Thymus (tissue), 11 donors: ENCODE data around the gene MARCHF3. TPM values are rescaled to one million over a fixed set of nuclear protein-coding genes. Genes with fewer than 3 reads are reported as not detected.
"Not testable (repeated sequence)": the region's sequence is repeated elsewhere in the genome, so short reads cannot be mapped to it uniquely, and the experiment has no call there.

Experiments used
- DNase-seq, 9 donors: peaks; one replicate each; pipeline ENCODE4 v3.0.0-alpha.2; 2013; ENCODE audit warnings: low spot score in 9 of 9, low read depth in 6 of 9, missing footprints in 1 of 9
- H3K27ac ChIP-seq, 2 donors: one replicate each; pipeline ENCODE4 v1.5.1; 2013; ENCODE audit warnings: control low read depth in 1 of 2, low read depth in 1 of 2, low read length in 1 of 2, mild to moderate bottlenecking in 1 of 2, moderate library complexity in 1 of 2
- H3K27me3 ChIP-seq, 2 donors: one replicate each; pipeline ENCODE4 v1.5.1; 2013; ENCODE audit warnings: low read length in 1 of 2; ENCODE audit not compliant: control insufficient read depth in 2 of 2, insufficient read depth in 1 of 2
- H3K36me3 ChIP-seq, 2 donors: one replicate each; pipeline ENCODE4 v1.5.1; 2013; ENCODE audit warnings: low read length in 1 of 2, mild to moderate bottlenecking in 1 of 2, moderate library complexity in 1 of 2; ENCODE audit not compliant: control insufficient read depth in 2 of 2, insufficient read depth in 2 of 2
- H3K4me1 ChIP-seq, 2 donors: one replicate each; pipeline ENCODE4 v1.5.1; 2013; ENCODE audit warnings: low read length in 2 of 2; ENCODE audit not compliant: control insufficient read depth in 2 of 2, insufficient read depth in 2 of 2
- H3K4me3 ChIP-seq, 2 donors: one replicate each; pipeline ENCODE4 v1.5.1; 2013; ENCODE audit warnings: low read length in 2 of 2, control low read depth in 1 of 2, mild to moderate bottlenecking in 1 of 2
- H3K9me3 ChIP-seq, 2 donors: one replicate each; pipeline ENCODE4 v1.5.1; 2013; ENCODE audit warnings: low read length in 1 of 2, mild to moderate bottlenecking in 1 of 2; ENCODE audit not compliant: control insufficient read depth in 2 of 2, insufficient read depth in 1 of 2
- WGBS: extraction: QIAGEN DNeasy Blood & Tissue Kit; methylation state at CpG from one replicate; pipeline ENCODE4 v1.1.7; 2013; 5-methylcytosine and 5-hydroxymethylcytosine counted together
- polyA plus RNA-seq: library from polyadenylated mRNA; stranded (reverse); fragments of 200-250 nt; gene quantifications from one replicate; pipeline ENCODE4 v1.2.3, GENCODE V29; 2013
- total RNA-seq: library from RNA; stranded (reverse); fragments of 120-200 nt; gene quantifications from one replicate; pipeline ENCODE4 v1.2.4, GENCODE V29; 2013
- donor health status: healthy.

Gene MARCHF3
- total and polyA plus RNA-seq, 2 donors = 5.0 to 5.1 TPM

DNA sequence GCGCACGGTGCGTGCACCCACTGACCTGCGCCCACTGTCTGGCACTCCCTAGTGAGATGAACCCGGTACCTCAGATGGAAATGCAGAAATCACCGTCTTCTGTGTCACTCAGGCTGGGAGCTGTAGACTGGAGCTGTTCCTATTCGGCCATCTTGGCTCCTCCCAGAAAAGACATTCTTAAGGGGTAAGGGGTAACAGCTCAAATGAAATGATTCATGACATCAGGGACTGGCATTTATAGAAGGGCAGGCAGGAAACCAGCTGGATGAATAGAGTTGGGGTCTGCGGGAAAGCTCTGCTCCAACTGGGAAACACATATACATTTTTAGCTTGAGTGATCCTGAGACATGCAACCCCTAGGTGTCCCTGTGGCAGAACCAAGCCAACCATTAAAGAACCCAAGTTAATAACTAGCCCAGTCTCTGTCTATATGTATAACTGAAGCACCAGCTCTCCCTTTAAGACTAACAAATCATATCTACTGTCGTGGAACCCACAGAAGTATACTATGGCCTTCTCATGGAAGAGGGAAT lies 134.1 kb downstream of the MARCHF3 start:
- Histone ChIP-seq H3K27me3 (no peaks in the 10 kb centered on the region), H3K4me1 (no peaks in the 10 kb centered on the region), H3K36me3 (no peaks in the 10 kb centered on the region), H3K4me3 (no peak overlapping the region), H3K9me3 (no peaks in the 10 kb centered on the region), H3K27ac (no peak overlapping the region)
- no peak for DNase-seq
- 95% methylated on average over 9 of the region's 9 CpGs for WGBS

DNA sequence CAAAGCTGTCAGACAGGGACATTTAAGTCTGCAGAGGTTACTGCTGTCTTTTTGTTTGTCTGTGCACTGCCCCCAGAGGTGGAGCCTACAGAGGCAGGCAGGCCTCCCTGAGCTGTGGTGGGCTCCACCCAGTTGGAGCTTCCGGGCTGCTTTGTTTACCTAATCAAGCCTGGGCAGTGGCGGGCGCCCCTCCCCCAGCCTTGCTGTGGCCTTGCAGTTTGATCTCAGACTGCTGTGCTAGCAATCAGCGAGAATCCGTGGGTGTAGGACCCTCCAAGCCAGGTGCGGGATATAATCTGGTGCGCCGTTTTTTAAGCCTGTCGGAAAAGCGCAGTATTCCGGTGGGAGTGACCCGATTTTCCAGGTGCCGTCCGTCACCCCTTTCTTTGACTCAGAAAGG lies 134.6 kb downstream of the MARCHF3 start:
- not testable (repeated sequence) for H3K27me3 ChIP-seq, H3K4me3 ChIP-seq, H3K27ac ChIP-seq, H3K36me3 ChIP-seq, H3K9me3 ChIP-seq, H3K4me1 ChIP-seq, DNase-seq
- 94% methylated on average over 14 of the region's 14 CpGs for WGBS

DNA sequence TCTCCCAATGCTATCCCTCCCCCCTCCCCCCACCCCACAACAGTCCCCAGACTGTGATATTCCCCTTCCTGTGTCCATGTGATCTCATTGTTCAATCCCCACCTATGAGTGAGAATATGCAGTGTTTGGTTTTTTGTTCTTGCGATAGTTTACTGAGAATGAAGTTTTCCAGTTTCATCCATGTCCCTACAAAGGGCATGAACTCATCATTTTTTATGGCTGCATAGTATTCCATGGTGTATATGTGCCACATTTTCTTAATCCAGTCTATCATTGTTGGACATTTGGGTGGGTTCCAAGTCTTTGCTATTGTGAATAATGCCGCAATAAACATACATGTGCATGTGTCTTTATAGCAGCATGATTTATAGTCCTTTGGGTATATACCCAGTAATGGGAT lies 139.9 kb downstream of the MARCHF3 start:
- WGBS = 97% methylated on average over 2 of the region's 2 CpGs
- DNase-seq, H3K4me1 ChIP-seq, H3K9me3 ChIP-seq, H3K27ac ChIP-seq, H3K36me3 ChIP-seq, H3K4me3 ChIP-seq, H3K27me3 ChIP-seq: not testable (repeated sequence)

DNA sequence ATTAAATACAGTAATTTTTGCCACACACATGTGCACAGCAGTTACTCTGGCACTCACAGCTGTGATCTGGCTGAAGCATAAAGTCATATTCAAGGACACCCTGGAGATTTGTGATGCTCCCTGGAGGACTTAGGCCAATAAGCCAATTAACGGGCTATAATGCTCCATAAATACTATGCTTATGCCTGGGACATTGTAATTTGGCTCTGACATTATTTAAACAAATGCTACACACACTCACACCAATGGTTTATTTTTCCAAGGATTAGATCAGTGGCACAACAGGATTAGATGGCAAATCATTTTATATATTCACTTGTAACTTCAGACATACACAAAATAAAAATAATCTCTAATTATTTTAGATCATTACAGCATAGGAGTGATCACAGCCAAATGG lies 142.2 kb downstream of the MARCHF3 start:
- 97% methylated on average over 1 of the region's 1 CpG for WGBS
- H3K9me3 ChIP-seq = no peaks in the 10 kb centered on the region
- no peaks in the 10 kb centered on the region for H3K4me1 ChIP-seq
- H3K36me3 ChIP-seq = no peaks in the 10 kb centered on the region
- no peak overlapping the region for H3K27ac ChIP-seq
- no peak overlapping the region for H3K4me3 ChIP-seq
- no peak for DNase-seq
- no peaks in the 10 kb centered on the region for H3K27me3 ChIP-seq

DNA sequence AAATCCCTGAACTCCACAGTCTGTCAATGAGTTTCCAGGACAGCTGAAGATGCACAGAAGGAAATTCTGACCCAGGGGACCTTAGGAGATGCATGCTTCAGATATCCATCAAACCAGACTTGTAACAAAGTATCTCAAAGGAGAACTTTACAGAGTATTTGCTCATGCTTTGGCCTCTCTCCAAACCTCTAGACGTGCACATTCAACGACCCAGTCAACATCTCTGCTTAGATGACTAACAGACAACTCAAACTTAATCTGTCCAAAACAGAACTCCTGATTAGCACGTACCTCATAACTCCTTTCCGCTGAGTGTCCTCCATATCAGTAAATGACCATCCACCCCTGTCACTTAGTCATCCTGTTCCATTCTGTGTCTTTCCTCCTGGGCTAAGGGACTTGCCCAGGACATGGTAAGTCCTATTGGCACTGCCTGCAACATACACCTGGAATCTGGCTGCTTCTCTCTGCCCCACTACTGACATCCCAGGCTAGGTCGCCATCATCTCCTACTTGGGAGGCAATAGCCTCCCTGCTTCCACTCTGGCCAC lies 146.0 kb downstream of the MARCHF3 start:
- no peaks in the 10 kb centered on the region for H3K27me3 ChIP-seq
- no peak for DNase-seq
- no peaks in the 10 kb centered on the region for H3K36me3 ChIP-seq
- no peaks in the 10 kb centered on the region for H3K9me3 ChIP-seq
- H3K4me1 ChIP-seq = no peaks in the 10 kb centered on the region
- H3K27ac ChIP-seq = no peak overlapping the region
- no peak overlapping the region for H3K4me3 ChIP-seq
- WGBS = 90% methylated on average over 5 of the region's 5 CpGs

GRCh38 chr5:126883564-126884245 lies 146.7 kb downstream of the MARCHF3 start:
- H3K36me3 ChIP-seq = no peaks in the 10 kb centered on the region
- H3K27ac ChIP-seq = no peak overlapping the region
- H3K4me1 ChIP-seq = no peaks in the 10 kb centered on the region
- WGBS = 96% methylated on average over 2 of the region's 2 CpGs
- no peak for DNase-seq
- H3K4me3 ChIP-seq = no peak overlapping the region
- no peaks in the 10 kb centered on the region for H3K27me3 ChIP-seq
- H3K9me3 ChIP-seq = no peaks in the 10 kb centered on the region

DNA sequence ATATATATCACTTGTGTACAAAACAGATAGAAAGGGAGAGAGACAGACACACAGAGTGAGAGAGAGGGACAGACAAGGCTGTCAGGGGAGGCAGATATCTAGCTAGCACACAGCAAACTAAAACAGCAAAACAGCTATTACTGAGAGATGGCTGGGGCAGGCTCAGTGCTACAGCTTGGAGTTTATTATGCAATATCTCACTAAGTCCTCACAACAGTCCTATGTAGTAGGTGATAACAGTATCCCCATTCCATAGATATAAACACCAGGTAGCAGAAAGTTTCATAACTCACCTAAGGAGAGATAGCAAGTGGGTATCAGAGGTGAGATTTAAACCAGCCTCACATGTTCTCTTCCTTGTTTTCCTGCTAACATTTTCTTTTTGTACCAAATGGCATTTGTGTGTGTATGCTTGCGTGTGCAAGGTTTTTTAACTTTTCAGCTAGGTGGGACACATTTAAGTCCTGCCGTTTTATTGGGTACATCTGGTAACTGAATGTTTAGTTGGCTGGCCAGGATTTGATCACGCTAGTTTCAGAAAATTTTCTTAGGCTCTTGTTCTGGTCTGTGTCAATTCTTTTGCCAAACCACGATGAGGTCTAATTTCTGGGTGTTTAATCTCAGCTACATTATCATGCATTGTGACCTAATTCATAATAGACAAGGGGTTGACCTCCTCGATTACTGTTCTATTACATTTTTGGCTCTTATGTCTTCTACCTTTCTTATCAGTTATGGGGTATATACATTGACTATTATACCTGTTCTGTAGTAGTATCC lies 148.3 kb downstream of the MARCHF3 start:
- H3K4me3 ChIP-seq = no peak overlapping the region
- no peak for DNase-seq
- H3K27ac ChIP-seq = no peak overlapping the region
- H3K9me3 ChIP-seq = no peaks in the 10 kb centered on the region
- WGBS = 96% methylated on average over 5 of the region's 5 CpGs
- no peaks in the 10 kb centered on the region for H3K36me3 ChIP-seq
- H3K4me1 ChIP-seq = no peaks in the 10 kb centered on the region
- no peaks in the 10 kb centered on the region for H3K27me3 ChIP-seq

GRCh38 chr5:126878634-126879033 lies 151.7 kb downstream of the MARCHF3 start:
- H3K9me3 ChIP-seq = no peaks in the 10 kb centered on the region
- WGBS = 97% methylated on average over 4 of the region's 4 CpGs

DNA sequence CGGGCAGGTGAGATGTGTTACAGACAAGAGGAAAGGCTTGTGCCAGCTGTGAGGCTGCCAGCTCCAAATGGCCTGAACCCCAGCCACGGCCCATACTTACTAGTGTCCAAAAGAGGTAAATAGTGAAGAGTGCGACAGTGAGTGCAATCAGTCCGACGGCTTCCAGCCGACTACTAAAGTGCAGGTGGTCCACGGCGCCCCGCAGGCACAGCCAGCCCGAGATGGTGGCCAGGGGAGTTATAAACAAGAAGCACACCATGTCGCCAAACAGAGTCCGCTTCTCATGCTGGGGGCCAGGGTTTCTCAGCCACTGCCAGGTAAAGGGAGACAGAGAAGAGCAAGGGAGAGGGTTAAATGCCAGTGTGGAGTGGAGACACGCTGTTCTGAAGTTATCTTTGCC lies 152.3 kb downstream of the MARCHF3 start:
- H3K27me3 ChIP-seq = no peaks in the 10 kb centered on the region
- DNase-seq = no peak
- no peak overlapping the region for H3K27ac ChIP-seq
- no peaks in the 10 kb centered on the region for H3K9me3 ChIP-seq
- WGBS = 97% methylated on average over 13 of the region's 13 CpGs
- H3K4me1 ChIP-seq = no peaks in the 10 kb centered on the region
- no peaks in the 10 kb centered on the region for H3K36me3 ChIP-seq
- H3K4me3 ChIP-seq = no peak overlapping the region

More at GRCh38 chr5:126878634-126879033, 151.7 kb downstream of the MARCHF3 start:
- no peak overlapping the region for H3K4me3 ChIP-seq
- no peaks in the 10 kb centered on the region for H3K4me1 ChIP-seq
- no peaks in the 10 kb centered on the region for H3K27me3 ChIP-seq
- no peaks in the 10 kb centered on the region for H3K36me3 ChIP-seq
- DNase-seq = no peak
- H3K27ac ChIP-seq = no peak overlapping the region
